ENCODE results near the gene SURF2. TPM values are rescaled to one million over a fixed set of nuclear protein-coding genes. Genes with fewer than 3 reads are reported as not detected.
"Not testable (repeated sequence)": the region's sequence is repeated elsewhere in the genome, so short reads cannot be mapped to it uniquely, and the experiment has no call there.

SURF2 gene
- total and polyA plus RNA-seq, 4 experiments from 2014 or later, result 19.5 to 46.7 (median 24.8) TPM

DNA sequence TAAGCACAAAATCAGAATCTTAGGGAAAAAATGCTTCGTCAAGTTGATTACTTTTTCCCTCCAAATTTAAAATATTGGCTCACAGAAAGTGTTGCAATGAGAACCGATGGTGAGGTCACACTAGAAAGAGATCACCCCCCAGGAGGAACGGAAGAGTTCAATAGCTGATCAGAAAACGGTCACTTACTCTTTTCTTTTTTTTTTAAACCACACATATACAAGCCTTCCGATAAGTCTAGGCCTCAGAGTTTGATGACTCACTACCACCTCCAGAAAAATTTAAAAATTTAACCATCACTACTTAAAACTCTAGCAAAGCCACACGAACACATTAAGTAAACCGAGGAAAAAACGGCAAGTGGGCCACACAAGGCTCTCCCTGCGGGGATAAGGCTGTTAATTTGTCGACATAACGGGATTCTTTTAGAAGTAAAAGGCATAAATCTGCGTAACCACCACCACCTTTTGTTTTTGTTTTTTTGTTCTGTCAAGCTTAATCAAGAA lies 18.3 kb downstream of the SURF2 start:
- intact Hi-C loops (cut with micrococcal nuclease), result no loop called here
- Mint-ChIP-seq H3K27me3 (no peaks in the 10 kb centered on the region), H3K9me3 (no peaks in the 10 kb centered on the region), H3K27ac (peak overlapping the region; percentile 82 to 98 (median 96)), H3K4me3 (peak overlapping the region; percentile 89 to 97 (median 92)), H3K36me3 (peaks cover 0 to 27% of the 10 kb centered on the region in 2 donors), H3K4me1 (peaks cover 40 to 54% (median 49%) of the 10 kb centered on the region in 4 donors)
- POLR2A ChIA-PET (ENCODE audit: partially characterized antibody), result interaction anchor here (0.6 to 18.7 kb wide), 5 partner anchors 12 to 44 kb away, joined by 3 to 437 read pairs (median 3); partner anchors contain the start of genes MED22, RPL7A, SURF1 and SURF2
- Histone ChIP-seq H3K27ac (ENCODE audit: low read depth, low read length) (peak overlapping the region; percentile 89), H3K36me3 (ENCODE audit: insufficient read depth, low read length) (peaks cover 6% of the 10 kb centered on the region), H3K27me3 (ENCODE audit: insufficient read depth, low read length) (no peaks in the 10 kb centered on the region), H3K9me3 (ENCODE audit: control insufficient read depth in 1 of 2, low read length in 2 of 2) (no peaks in the 10 kb centered on the region), H3K4me3 (ENCODE audit: low read length in 2 of 2) (peak overlapping the region; percentile 59 to 72), H3K4me1 (ENCODE audit: insufficient read depth, low read length) (peaks cover 58% of the 10 kb centered on the region)
- CTCF ChIA-PET (ENCODE audit: partially characterized antibody), result interaction anchor here (1.0 to 5.5 kb wide), 6 partner anchors 19 to 242 kb away, joined by 3 to 52 read pairs (median 10); partner anchors contain the start of genes RPL7A, SURF1 and SURF2
- peak; percentile 38 to 75 (median 40) for DNase-seq

DNA sequence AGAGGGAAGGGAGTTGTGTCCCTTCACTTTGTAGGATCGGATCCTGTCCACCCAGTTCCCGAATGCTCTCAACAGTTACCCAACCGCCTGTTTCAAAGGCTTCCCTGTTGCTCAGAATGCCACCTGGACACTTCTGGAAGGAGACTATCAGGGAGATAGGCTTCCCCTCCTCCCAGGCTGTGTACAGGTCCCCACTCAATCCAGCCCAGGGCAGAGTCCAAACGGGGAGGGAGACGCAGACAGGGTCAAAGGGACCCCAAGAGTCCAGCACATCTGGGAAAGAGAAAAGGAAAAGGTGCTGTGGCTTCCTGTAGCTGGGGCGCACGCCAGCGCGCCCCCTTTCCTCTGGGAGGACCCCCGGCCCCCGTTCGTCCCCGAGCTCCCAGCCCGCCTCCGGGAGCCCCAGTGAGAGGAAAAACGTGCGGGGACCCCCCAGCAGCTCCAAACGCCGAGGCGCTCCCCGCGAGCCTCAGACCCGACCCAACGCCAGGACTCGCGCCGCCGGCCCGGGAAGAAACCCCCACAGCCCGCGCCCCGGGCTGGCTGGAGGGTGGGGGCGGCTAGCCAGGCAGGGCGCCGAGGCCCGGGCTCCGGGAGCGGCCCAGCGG lies 18.9 kb downstream of the SURF2 start:
- peak overlapping the region; percentile 59 to 72 for H3K4me3 ChIP-seq (ENCODE audit: low read length in 2 of 2)
- H3K27ac ChIP-seq (ENCODE audit: low read depth, low read length), result peak overlapping the region; percentile 89
- peaks cover 34 to 48% (median 43%) of the 10 kb centered on the region in 4 donors for H3K4me1 Mint-ChIP-seq
- ChIA-PET CTCF (ENCODE audit: partially characterized antibody) (interaction anchor here (0.6 to 5.5 kb wide), 6 partner anchors 19 to 242 kb away, joined by 3 to 52 read pairs (median 4); partner anchors contain the start of genes RPL7A, SURF1 and SURF2), POLR2A (ENCODE audit: partially characterized antibody) (interaction anchor here (0.6 to 18.7 kb wide), 4 partner anchors 12 to 35 kb away, joined by 3 to 437 read pairs (median 5); partner anchors contain the start of genes MED22, RPL7A, SURF1 and SURF2)
- no peaks in the 10 kb centered on the region for H3K27me3 Mint-ChIP-seq
- intact Hi-C loops (cut with micrococcal nuclease), result no loop called here
- no peaks in the 10 kb centered on the region for H3K9me3 Mint-ChIP-seq
- H3K4me3 Mint-ChIP-seq, result peak overlapping the region; percentile 89 to 97 (median 92)
- no peaks in the 10 kb centered on the region for H3K27me3 ChIP-seq (ENCODE audit: insufficient read depth, low read length)
- DNase-seq, result peak in 2 of 5 donors; percentile 20 to 44
- H3K27ac Mint-ChIP-seq, result peak overlapping the region; percentile 82 to 98 (median 96)
- peaks cover 0 to 23% of the 10 kb centered on the region in 2 donors for H3K36me3 Mint-ChIP-seq
- H3K36me3 ChIP-seq (ENCODE audit: insufficient read depth, low read length), result peaks cover 4% of the 10 kb centered on the region
- no peaks in the 10 kb centered on the region for H3K9me3 ChIP-seq (ENCODE audit: control insufficient read depth in 1 of 2, low read length in 2 of 2)
- peaks cover 53% of the 10 kb centered on the region for H3K4me1 ChIP-seq (ENCODE audit: insufficient read depth, low read length)

DNA sequence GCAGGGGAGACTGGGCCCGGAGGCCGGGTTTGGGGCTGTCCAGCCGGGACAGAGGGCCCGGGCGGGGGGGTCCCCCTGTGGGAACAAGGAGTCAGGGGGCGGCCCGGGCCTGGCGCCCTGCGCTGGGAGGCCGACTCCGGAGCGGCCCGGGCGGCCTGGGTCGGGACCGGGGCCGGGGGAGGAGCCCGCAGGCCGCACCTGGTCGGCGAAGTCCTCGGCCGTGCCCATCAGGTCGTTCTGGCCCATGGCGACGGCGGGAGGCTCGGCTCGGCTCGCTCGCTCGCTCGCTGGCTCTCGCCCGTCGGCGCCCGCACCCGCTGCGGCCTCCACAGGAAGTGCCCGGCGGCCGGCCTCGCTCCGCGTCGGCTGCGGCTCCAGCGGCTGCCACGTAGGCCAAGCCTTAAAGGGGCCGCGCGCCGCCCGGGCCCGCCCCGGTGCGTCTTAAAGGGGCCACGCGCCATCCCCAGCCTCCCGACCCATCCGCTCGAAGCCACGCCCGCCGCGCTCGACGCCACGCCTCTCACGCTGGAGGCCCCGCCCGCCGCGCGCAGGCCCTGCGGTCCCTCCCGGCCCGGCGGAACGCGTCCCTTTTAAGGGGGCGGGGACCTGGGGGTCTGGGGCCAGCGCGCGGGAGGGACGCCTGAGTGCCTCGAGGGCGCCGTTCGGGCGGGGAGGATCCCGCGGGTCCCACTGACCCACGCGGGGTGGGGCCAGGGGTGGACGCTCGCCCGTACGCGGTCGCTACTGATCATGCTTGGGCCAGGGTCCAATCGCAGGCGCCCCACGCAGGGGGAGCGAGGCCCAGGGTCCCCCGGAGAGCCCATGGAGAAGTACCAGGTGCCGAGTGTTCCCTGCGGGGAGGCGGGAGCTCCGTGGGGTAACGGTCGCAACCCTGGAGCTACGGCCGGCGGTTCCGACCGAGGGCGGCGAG lies 19.6 kb downstream of the SURF2 start, which contains the start of the genes STKLD1 and SURF4:
STKLD1 (plus strand) TSS at position 643 of the 931 bp plus-strand sequence; CDS start at position 751, 108 bp downstream.
SURF4 (minus strand) TSS at position 337 of the 931 bp plus-strand sequence; CDS start at position 246, 91 bp downstream.
- Mint-ChIP-seq H3K4me3 (peak within 1 kb of the TSS; percentile 89 to 97 (median 92)), H3K36me3 (peaks cover 0 to 17% of the 10 kb centered on the region in 2 donors), H3K27ac (peak within 1 kb of the TSS; percentile 82 to 98 (median 96)), H3K4me1 (peaks cover 27 to 40% (median 35%) of the 10 kb centered on the region in 4 donors), H3K27me3 (no peaks in the 10 kb centered on the region), H3K9me3 (no peaks in the 10 kb centered on the region)
- peak within 1 kb of the TSS; percentile 59 to 72 for H3K4me3 ChIP-seq (ENCODE audit: low read length in 2 of 2)
- intact Hi-C loops (cut with micrococcal nuclease), result loop anchor here (1.0 kb wide), 4 partner anchors 20 to 42 kb away; partner anchors contain the start of genes MED22, REXO4, RPL7A and SURF1
- peak; percentile 89 to 95 (median 92) for DNase-seq
- no peaks in the 10 kb centered on the region for H3K9me3 ChIP-seq (ENCODE audit: control insufficient read depth in 1 of 2, low read length in 2 of 2)
- POLR2A ChIA-PET (ENCODE audit: partially characterized antibody), result interaction anchor here (0.8 to 18.7 kb wide), 8 partner anchors 9 to 103 kb away, joined by 3 to 437 read pairs (median 4); partner anchors contain the start of genes MED22, RPL7A, SLC2A6 and SURF1
- H3K27ac ChIP-seq (ENCODE audit: low read depth, low read length), result peak within 1 kb of the TSS; percentile 89
- CTCF ChIA-PET (ENCODE audit: partially characterized antibody), result interaction anchor here (0.6 to 5.5 kb wide), 4 partner anchors 18 to 190 kb away, joined by 3 to 51 read pairs (median 4); partner anchors contain the start of genes SURF1 and SURF2
- H3K4me1 ChIP-seq (ENCODE audit: insufficient read depth, low read length), result peaks cover 45% of the 10 kb centered on the region
- no peaks in the 10 kb centered on the region for H3K27me3 ChIP-seq (ENCODE audit: insufficient read depth, low read length)
- H3K36me3 ChIP-seq (ENCODE audit: insufficient read depth, low read length), result peaks cover 4% of the 10 kb centered on the region

DNA sequence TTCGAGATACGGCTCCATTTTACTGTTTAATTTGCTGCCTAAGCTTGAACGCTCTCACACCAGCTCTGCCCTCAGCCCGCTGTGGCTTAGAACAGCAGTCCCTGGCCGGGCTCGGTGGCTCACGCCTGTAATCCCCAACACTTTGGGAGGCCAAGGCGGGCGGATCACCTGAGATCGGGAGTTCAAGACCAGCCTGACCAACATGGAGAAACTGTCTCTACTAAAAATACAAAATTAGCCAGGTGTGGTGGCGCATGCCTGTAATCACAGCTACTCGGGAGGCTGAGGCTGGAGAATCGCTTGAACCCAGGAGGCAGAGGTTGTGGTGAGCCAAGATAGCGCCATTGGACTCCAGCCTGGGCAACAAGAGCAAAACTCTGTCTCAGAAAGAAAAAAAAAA lies 20.9 kb downstream of the SURF2 start:
- peaks cover 33% of the 10 kb centered on the region for H3K4me1 ChIP-seq (ENCODE audit: insufficient read depth, low read length)
- H3K27me3 ChIP-seq (ENCODE audit: insufficient read depth, low read length); H3K27ac ChIP-seq (ENCODE audit: low read depth, low read length); H3K36me3 ChIP-seq (ENCODE audit: insufficient read depth, low read length); H3K27me3 Mint-ChIP-seq; intact Hi-C loops (cut with micrococcal nuclease); H3K9me3 ChIP-seq (ENCODE audit: control insufficient read depth in 1 of 2, low read length in 2 of 2); H3K4me3 ChIP-seq (ENCODE audit: low read length in 2 of 2); H3K9me3 Mint-ChIP-seq: not testable (repeated sequence)
- Mint-ChIP-seq H3K4me1 (peaks cover 14 to 28% (median 22%) of the 10 kb centered on the region in 4 donors), H3K4me3 (peak overlapping the region; percentile 52 to 79 (median 65)), H3K27ac (peak overlapping the region in 5 of 7 donors; percentile 22 to 87 (median 65)), H3K36me3 (peaks cover 0 to 11% of the 10 kb centered on the region in 2 donors)
- CTCF ChIA-PET (ENCODE audit: partially characterized antibody), result interaction anchor here (1.3 to 1.5 kb wide), 2 partner anchors 19 to 191 kb away, joined by 3 to 6 read pairs; no protein-coding TSS in a partner anchor
- POLR2A ChIA-PET (ENCODE audit: partially characterized antibody), result interaction anchor here (0.9 to 18.7 kb wide), 6 partner anchors 9 to 102 kb away, joined by 3 to 437 read pairs (median 4); partner anchors contain the start of genes MED22, RPL7A, SLC2A6 and SURF1
- DNase-seq, result peak in 1 of 5 donors; percentile 7

DNA sequence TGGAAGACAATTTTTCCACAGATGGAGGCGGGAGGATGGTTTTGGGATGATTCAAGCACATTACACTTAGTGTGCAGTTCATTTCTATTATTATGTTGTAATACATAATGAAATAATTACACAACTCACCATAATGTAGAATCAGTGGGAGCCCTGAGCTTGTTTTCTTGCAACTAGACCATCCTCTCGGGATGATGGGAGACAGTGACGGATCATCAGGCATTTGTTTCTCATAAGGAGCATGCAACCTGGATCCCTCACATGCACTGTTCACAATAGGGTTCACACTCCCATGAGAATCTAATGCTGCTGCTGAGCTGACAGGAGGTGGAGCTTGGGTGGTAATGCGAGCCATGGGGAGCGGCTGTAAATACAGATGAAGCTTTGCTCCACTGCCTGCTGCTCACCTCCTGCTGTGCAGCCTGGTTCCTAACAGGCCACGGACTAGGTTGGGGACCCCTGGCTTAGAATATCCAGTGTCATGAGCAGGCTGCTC lies 21.4 kb downstream of the SURF2 start:
- Mint-ChIP-seq H3K4me3 (peak overlapping the region in 4 of 8 donors; percentile 21 to 65 (median 48)), H3K36me3 (peaks cover 0 to 10% of the 10 kb centered on the region in 2 donors), H3K27ac (peak overlapping the region in 1 of 7 donors; percentile 65), H3K4me1 (peaks cover 9 to 23% (median 18%) of the 10 kb centered on the region in 4 donors), H3K9me3 (no peaks in the 10 kb centered on the region), H3K27me3 (no peaks in the 10 kb centered on the region)
- POLR2A ChIA-PET (ENCODE audit: partially characterized antibody), result interaction anchor here (2.0 to 18.7 kb wide), 2 partner anchors 25 to 39 kb away, joined by 10 to 437 read pairs; partner anchors contain the start of genes MED22, RPL7A, SURF1 and SURF2
- Histone ChIP-seq H3K36me3 (ENCODE audit: insufficient read depth, low read length) (peaks cover 3% of the 10 kb centered on the region), H3K27me3 (ENCODE audit: insufficient read depth, low read length) (no peaks in the 10 kb centered on the region), H3K4me3 (ENCODE audit: low read length in 2 of 2) (no peak overlapping the region), H3K4me1 (ENCODE audit: insufficient read depth, low read length) (peaks cover 28% of the 10 kb centered on the region), H3K9me3 (ENCODE audit: control insufficient read depth in 1 of 2, low read length in 2 of 2) (no peaks in the 10 kb centered on the region), H3K27ac (ENCODE audit: low read depth, low read length) (no peak overlapping the region)
- CTCF ChIA-PET (ENCODE audit: partially characterized antibody), result interaction anchor here (1.5 kb wide), 1 partner anchor 191 kb away, joined by 6 read pairs; no protein-coding TSS in a partner anchor
- DNase-seq, result peak in 1 of 5 donors; percentile 1
- intact Hi-C loops (cut with micrococcal nuclease), result no loop called here

DNA sequence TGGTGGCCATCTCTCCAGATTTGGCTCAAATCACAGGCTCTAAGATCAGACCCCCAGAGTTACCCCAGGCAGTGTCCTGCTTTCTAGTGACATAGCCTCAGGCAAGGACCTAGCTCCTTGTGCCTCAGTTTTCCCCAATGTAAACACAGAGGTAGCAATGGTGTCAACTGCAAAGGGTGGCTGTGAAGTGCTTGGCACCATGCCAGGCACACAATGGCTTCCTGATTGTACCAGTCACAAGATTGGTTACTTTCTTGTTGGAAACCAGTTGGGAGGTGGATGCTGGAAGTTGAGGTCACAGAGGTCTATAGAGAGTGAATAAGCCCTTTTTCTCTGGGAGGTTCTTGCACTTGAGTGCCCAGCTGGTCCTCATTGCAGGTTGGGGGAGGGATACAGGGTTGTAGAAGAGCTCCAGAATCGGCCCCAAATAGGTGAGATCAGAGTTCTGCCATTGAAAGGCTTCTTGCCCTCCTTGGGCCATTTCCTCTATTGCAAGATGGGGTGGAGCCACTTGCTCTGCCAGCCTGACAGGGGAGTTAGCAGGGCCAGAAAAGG lies 22.1 kb downstream of the SURF2 start:
- H3K27ac Mint-ChIP-seq, result peak overlapping the region in 3 of 7 donors; percentile 42 to 65 (median 57)
- Histone ChIP-seq H3K4me1 (ENCODE audit: insufficient read depth, low read length) (peaks cover 21% of the 10 kb centered on the region), H3K4me3 (ENCODE audit: low read length in 2 of 2) (no peak overlapping the region), H3K36me3 (ENCODE audit: insufficient read depth, low read length) (no peaks in the 10 kb centered on the region), H3K27me3 (ENCODE audit: insufficient read depth, low read length) (no peaks in the 10 kb centered on the region), H3K9me3 (ENCODE audit: control insufficient read depth in 1 of 2, low read length in 2 of 2) (no peaks in the 10 kb centered on the region), H3K27ac (ENCODE audit: low read depth, low read length) (no peak overlapping the region)
- intact Hi-C loops (cut with micrococcal nuclease), result no loop called here
- DNase-seq, result no peak
- peak overlapping the region in 6 of 8 donors; percentile 5 to 65 (median 41) for H3K4me3 Mint-ChIP-seq
- POLR2A ChIA-PET (ENCODE audit: partially characterized antibody), result interaction anchor here (1.1 to 18.7 kb wide), 2 partner anchors 26 to 36 kb away, joined by 3 to 437 read pairs; partner anchors contain the start of genes MED22, RPL7A, SURF1 and SURF2
- H3K4me1 Mint-ChIP-seq, result peaks cover 8 to 16% (median 12%) of the 10 kb centered on the region in 4 donors
- no peaks in the 10 kb centered on the region for H3K9me3 Mint-ChIP-seq
- peaks cover 0 to 10% of the 10 kb centered on the region in 2 donors for H3K36me3 Mint-ChIP-seq
- H3K27me3 Mint-ChIP-seq, result no peaks in the 10 kb centered on the region
- CTCF ChIA-PET (ENCODE audit: partially characterized antibody), result interaction anchor here (0.9 kb wide), 1 partner anchor 39 kb away, joined by 3 read pairs; no protein-coding TSS in a partner anchor
